HL-60/S4 (cell line): ENCODE results near the gene AQP7.

Source experiments
- in situ Hi-C: fragments of 300-500 bp; cut with MboI; formaldehyde crosslinking; loops from 2 replicates; pipeline ENCODE4 v1.14.3; 2022; ENCODE audit warnings: low sequenced_read_pairs

Gene AQP7

DNA sequence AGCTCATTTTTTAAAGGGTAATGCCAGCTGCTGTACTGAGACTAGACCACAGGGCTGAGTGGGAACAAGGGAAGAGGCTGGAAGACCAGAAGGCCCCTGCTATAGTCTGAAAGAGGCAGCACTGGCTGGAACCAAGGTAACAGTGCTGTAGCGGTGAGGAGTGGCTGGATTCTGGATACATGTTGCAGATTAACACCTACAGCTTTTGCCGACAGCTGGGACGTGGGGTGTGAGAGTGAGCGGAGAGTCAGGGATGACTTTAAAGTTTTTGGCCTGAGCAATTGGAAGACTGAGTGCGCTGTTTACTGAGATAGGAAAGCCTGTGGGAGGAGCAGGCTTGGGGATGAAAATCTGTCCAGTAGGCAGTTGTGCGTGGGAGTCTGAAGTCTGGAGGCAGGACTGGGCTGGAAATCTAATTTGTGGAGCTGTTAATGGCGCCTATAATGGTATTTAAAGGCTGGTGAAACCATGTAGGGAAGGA lies 26.5 kb downstream of the AQP7 start:
- in situ Hi-C loops, result no loop called here

DNA sequence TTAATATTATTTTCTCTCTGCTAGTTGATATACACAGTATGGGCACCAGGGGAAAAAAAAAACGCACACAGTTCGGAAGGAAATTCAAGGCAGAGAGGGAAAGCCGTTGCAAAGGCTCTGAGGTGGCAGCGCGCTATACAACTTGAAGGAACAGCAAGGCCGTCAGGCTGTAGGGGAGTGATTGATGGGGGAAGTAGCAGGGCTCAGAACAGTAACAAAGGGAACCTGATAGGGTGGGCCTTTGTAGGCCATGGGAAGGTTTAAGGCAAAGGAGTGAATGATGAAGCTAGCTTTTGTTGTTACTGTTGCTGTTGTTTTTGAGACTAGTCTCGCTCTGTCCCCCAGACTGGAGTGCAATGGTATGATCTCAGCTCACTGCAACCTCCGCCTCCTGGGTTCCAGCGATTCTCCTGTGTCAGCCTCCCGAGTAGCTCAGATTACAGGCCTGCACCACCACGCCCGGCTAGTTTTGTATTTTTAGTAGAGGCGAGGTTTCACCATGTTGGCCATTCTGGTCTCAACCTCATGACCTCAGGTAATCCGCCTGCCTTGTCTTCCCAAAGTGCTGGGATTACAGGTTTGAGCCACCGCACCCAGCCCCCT lies 27.0 kb downstream of the AQP7 start:
- in situ Hi-C loops, result no loop called here

DNA sequence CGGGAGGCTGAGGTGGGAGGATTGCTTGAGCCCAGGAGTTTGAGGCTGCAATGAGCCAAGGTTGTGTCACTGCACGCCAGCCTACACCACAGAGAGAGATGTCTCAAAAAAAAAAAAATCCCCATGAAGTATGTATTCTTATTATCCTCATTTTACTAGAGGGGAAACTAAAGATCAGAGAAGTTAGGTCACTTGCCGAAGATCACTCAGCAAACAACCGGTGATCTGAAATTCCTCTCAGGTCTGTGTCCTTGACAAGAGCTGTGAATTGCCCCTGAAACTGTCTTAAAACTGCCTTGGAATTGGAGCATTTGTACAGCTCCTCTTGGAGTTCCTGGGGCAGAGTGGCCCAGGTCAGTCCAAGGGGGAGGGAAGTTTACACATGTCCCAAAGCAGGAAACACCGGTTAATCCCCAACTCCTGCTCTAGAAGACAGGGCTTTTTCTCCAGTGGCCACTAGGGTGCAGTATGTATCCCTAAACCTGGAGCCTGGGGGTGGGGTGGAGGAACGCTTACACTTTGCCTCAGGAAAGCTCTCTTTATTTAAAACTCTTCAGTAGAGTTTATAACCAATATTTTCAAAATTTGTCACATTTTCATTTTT lies 27.6 kb downstream of the AQP7 start:
- in situ Hi-C loops, result loop anchor here (25.0 kb wide), 1 partner anchor 112 kb away; the partner anchor contains the start of genes BAG1 and CHMP5

GRCh38 chr9:33374190-33374589 lies 28.2 kb downstream of the AQP7 start:
- in situ Hi-C loops, result loop anchor here (25.0 kb wide), 1 partner anchor 112 kb away; the partner anchor contains the start of genes BAG1 and CHMP5

- in situ Hi-C loops, result loop anchor here (25.0 kb wide), 1 partner anchor 111 kb away; the partner anchor contains the start of genes BAG1 and CHMP5
Measured at GRCh38 chr9:33372900-33373299, 29.5 kb downstream of the AQP7 start.

DNA sequence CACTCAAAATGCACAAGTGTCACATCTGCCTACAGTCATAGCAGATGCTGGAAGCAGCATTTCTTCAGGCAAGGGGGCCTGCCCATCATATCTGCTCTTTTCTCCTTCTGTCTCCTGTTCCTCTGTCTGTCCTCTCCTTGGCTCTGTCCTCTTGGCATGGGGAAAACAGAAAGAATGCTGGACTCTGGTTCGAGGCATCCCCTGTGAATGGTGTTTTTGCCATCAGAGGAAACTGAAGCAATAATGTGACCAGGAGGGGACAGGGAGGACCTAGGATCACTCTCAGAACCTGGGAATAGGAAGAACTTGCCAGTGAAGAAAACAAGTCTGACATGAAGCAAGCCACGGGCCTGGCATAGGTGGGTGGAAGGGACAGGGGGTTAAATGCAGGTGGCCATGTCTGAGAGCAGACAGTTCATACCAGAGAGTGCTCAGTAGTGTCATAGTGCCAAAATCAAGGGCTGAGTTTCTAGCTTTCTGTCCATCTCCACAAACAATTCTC lies 35.3 kb downstream of the AQP7 start:
- in situ Hi-C loops, result loop anchor here (25.0 kb wide), 1 partner anchor 105 kb away; the partner anchor contains the start of genes BAG1 and CHMP5

GRCh38 chr9:33364814-33365213 lies 37.6 kb downstream of the AQP7 start:
- in situ Hi-C loops, result loop anchor here (25.0 kb wide), 1 partner anchor 103 kb away; the partner anchor contains the start of genes BAG1 and CHMP5

GRCh38 chr9:33364127-33364526 lies 38.2 kb downstream of the AQP7 start:
- in situ Hi-C loops, result loop anchor here (25.0 kb wide), 1 partner anchor 102 kb away; the partner anchor contains the start of genes BAG1 and CHMP5

DNA sequence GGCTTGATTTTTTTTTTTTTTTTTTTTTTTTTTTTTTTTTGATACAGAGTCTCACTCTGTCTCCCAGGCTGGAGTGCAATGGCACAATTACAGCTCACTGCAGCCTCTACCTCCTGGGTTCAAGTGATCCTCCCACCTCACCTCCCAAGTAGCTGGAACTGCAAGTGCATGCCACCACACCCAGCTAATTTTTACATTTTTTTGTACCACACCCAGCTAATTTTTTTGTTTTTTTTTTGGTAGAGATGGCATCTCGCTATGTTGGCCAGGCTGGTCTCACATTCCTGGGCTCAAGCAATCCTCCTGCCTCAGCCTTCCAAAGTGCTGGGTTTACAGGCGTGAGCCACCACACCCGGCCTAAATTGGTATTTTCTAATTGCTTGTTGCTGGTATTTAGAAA lies 43.7 kb downstream of the AQP7 start:
- in situ Hi-C loops, result loop anchor here (25.0 kb wide), 1 partner anchor 96 kb away; the partner anchor contains the start of genes BAG1 and CHMP5

GRCh38 chr9:33355933-33356332 lies 46.4 kb downstream of the AQP7 start:
- in situ Hi-C loops, result loop anchor here (25.0 kb wide), 1 partner anchor 94 kb away; the partner anchor contains the start of genes BAG1 and CHMP5

GRCh38 chr9:33354651-33355211 lies 47.6 kb downstream of the AQP7 start:
- in situ Hi-C loops, result loop anchor here (25.0 kb wide), 1 partner anchor 92 kb away; the partner anchor contains the start of genes BAG1 and CHMP5

DNA sequence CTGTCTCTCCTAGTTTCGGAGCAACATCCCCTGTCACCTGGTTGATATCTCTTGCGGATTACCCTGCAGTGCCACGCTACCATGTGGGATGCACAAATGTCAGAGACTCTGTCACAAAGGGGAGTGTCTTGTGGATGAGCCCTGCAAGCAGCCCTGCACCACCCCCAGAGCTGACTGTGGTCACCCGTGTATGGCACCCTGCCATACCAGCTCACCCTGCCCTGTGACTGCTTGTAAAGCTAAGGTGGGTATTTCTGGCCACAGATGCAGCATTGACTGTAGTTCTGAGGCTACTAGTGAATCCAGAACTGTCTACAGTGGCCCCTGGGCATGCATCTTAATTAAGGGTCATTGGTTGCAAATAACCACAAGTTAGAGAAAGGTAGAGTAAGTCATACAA lies 50.8 kb downstream of the AQP7 start:
- in situ Hi-C loops, result loop anchor here (25.0 kb wide), 1 partner anchor 89 kb away; the partner anchor contains the start of genes BAG1 and CHMP5

DNA sequence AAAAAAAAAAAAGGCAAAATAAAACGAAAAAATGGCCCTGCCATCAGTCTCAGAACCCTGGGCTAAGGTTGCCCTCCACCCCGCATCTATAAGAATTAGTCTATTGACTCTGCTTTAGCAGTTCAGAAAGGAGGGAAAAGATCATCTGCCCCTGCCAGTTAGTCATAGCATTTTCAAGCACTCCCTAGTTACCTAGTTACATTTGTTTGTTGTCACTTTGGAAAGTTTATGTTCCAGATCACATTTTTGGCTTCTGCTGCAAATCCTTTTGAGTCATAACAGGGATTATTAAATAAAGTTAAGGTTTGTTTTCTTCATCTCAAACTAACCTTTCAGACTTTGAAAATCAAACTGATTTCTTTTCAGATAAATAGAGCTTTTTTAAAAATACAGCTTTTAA lies 52.1 kb downstream of the AQP7 start:
- in situ Hi-C loops, result loop anchor here (25.0 kb wide), 1 partner anchor 88 kb away; the partner anchor contains the start of genes BAG1 and CHMP5

DNA sequence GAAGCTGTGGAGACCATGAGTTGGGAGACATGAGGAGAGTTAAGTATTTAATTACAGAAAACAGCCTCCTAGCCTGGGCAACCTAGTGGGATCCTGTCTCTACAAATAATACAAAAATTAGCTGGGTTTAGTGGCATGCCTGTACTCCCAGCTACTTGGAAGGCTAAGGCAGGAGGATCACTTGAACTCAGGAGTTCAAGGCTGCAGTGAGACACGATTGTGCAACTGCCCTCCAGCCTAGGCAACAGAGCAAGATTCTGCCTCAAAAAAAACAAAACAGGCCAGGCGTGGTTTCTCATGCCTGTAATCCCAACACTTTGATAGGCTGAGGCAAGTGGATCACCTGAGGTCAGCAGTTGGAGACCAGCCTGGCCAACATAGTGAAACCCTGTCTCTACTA lies 52.6 kb downstream of the AQP7 start:
- in situ Hi-C loops, result loop anchor here (25.0 kb wide), 2 partner anchors 87 to 312 kb away; partner anchors contain the start of genes BAG1, CHMP5 and DNAJA1

GRCh38 chr9:33348998-33349397 lies 53.4 kb downstream of the AQP7 start:
- in situ Hi-C loops, result loop anchor here (25.0 kb wide), 1 partner anchor 312 kb away; the partner anchor contains the start of gene DNAJA1

GRCh38 chr9:33346564-33346963 lies 55.8 kb downstream of the AQP7 start:
- in situ Hi-C loops, result loop anchor here (25.0 kb wide), 1 partner anchor 309 kb away; the partner anchor contains the start of gene DNAJA1

GRCh38 chr9:33344145-33344544 lies 58.2 kb downstream of the AQP7 start:
- in situ Hi-C loops, result loop anchor here (25.0 kb wide), 1 partner anchor 307 kb away; the partner anchor contains the start of gene DNAJA1

DNA sequence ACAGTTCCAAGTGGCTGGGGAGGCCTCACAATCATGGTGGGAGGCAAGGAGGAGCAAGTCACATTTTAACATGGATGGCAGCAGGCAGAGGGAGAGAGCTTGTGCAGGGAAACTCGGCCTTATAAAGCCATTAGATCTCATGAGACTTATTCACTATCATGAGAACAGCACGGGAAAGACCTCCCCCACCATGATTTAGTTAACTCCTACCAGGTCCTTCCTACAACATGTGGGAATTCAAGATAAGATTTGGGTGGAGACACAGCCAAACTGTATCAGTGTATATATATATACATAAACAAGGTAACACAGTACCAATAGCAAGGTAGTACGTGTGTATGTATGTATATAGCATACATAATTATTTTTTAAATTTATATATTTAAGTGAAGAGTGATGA lies 61.2 kb downstream of the AQP7 start:
- in situ Hi-C loops, result loop anchor here (25.0 kb wide), 1 partner anchor 304 kb away; the partner anchor contains the start of gene DNAJA1

- in situ Hi-C loops, result loop anchor here (25.0 kb wide), 1 partner anchor 303 kb away; the partner anchor contains the start of gene DNAJA1
Measured at GRCh38 chr9:33340186-33340585, 62.2 kb downstream of the AQP7 start.
